HG02571 (cell line): ENCODE measurements around the gene CTNNBIP1.

Experiments
- ATAC-seq: cut with Tn5 transposase; IDR thresholded peaks from one replicate; pipeline ENCODE4 v1.9.1; 2021; ENCODE audit warnings: mild to moderate bottlenecking, moderate library complexity; ENCODE audit not compliant: unreplicated experiment

Gene CTNNBIP1

DNA sequence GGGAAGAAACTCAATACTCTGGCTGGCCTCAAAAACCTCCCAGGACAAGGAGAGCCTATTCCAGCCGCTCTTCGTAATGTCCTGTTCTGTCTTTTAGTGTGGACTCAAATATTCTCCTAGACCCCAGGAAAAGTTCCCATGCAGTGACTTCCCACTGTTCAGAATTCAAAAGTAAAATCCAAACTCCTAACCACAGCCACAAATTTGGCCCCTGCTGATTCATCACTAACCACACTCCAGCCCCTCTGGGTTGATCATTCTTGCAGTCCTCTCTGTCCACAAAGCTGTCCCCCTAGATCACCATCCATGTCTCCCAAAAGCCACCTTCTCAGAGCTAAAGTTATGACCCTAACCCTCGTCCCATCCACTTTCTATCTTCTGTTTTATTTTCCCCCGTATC lies 5.1 kb downstream of the CTNNBIP1 start:
- ATAC-seq = no peak

DNA sequence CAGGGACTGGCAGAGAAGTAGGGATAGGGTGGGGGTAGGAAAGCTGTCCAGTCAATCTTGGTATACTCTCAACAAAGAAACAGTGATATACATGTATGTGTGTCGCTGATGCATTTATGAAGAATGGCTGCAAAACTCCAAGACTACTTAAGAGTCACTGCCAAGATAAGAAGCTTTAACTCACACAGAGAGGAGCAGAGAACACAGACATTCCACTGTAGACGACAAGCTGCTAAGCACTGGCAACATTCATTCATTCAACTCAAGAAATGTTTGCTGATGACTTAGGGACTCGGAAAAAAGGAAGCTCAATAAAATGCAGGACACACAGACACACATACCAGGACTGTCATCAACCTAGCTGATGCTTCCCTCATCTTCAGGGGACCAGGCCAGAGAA lies 5.5 kb downstream of the CTNNBIP1 start:
- no peak for ATAC-seq

DNA sequence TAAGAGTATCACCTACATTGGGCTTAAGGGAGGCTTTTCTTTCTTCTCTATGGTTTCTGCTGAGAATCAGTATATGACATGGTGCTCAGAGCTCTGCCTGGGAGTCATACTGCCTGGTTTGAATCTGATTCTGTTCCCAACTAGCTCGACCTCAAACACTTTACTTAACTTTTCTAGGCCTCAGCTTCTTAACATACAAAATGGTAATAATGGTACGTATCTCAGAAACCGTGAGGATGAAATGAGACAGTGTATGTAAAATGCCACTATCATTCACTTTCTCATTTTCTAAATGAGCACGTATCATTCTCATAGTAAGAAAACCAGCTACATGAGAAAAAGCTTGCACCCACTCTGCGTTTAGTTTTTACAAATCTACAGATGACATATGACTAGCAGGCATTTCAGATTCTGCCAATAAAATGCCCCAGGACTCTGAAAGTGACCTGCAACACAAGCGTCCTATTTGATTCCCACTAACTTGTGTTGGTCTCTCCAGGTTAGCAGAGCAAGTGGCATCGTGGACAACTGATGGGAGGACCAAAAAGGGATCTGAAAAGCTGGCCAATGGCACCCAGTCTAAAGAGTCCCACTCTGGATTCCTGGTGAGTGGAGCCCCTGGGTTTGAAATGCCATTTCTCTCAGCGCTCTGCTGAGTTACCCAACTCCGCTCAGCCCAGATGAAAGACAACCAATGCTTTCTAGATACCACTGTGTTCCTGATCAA lies 6.1 kb downstream of the CTNNBIP1 start:
- no peak for ATAC-seq

DNA sequence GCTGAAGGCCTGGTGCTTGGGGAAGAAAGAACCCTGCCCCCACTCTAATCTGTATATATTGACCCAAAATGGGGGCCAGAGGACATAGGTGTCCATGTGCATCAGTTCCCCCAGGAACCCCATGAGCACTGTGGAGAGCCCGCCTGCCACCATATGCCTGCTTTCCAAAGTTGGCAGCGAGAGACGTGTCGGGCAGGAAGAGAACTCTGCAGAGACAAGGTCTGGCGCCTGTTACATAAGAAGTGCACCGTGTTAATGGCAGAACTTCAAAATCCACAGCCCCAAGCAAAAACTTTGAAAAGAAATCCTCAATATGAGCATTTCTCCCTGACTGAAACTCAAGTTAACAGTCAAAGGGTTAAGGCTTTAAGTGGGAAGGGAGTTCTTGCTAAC lies 8.0 kb downstream of the CTNNBIP1 start:
- no peak for ATAC-seq

DNA sequence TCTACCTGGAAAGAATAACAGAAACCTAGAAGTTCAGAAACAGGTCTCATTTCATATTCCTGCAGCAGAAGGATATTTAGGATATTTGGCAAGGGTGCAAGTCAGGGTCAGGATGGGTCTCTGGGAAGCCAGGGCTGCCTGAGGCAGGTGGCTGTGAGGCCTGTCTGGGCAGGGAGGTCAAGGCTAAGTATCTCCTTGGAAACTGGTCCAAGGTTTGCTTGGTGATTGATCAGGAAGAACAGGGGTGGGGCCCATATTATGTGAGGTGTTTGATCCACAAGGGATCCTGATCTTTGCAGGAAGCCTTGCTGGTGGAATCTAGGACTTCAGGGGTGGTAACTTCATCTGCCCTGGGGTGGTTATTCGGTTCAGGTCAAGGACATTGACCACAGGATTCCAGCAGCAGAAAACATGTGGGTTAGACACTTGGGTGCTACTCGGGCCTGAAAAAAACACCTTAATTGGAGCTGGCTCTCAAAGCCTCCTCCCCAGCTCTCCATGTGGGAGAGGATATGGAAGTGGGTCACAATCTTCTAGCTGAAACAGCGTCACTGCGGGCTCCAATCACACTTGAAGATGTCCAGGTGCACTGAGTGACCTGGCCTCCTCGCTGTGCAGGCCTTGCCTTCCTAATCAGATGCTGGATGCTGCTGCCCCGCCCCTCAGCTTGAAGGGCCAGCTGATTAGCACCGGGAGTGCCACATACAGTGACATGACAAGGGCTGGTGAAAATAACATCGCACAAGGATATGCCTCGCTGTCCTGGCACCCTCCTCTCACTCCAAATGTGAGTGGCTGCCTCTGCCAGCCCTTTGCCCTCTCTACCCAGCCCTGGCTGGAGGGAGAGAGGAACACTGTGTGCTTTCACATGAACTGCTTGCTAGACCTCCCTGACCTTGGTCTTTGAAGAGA lies 8.7 kb downstream of the CTNNBIP1 start:
- no peak for ATAC-seq

DNA sequence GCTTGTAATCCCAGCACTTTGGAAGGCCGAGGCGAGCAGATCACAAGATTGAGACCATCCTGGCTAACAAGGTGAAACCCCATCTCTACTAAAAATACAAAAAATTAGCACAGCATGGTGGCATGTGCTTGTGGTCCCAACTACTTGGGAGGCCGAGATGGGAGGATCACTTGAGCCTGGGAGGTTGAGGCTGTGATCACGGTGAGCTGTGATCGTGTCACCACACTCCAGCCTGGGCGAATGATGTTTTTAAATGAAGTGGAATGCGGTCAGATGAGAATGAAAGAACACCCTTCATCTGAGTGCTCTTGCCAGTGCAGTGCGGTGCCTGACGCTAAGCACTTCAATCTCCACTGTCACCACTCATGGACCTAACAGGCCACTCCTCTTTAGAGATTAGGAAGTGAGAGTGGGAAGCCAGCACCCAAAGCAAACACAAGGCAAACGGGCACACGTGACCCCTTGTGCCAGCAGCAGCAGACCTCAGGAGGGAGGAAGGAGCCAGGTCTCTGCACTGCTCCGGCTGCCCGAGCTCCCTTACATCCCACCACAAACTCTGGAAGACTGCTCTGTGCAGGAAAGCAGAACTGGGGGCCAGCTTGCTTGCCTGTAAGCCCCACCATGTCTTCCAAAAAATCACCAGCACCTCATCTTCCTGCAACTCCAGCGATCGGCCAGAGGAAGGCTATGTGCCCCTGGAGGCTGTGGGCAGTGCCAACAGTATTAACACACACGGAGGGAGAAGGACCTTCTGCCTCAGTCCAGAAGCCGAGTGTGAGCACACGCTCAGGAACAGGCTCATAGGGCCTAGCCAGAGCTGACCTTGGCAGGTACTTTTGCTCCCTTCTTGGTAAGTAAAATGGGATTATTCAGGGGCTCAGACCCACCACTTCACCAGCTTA lies 9.7 kb downstream of the CTNNBIP1 start:
- no peak for ATAC-seq

DNA sequence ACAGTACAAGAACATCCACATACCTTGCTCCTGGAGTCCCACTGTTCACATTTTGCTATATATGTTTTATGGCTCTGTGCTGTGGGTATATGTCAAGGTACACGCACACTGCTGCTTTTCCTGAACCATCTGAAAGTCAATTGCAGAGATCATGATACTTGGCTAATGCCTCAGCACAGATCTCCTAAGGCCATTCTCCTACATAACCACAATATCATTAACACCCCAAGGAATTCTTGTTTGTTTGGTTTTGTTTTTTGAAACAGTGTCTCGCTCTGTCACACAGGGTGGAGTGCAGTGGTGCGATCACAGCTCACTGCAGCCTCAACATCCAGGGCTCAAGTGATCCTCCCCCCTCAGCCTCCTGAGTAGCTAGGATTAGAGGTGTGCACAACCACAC lies 16.0 kb downstream of the CTNNBIP1 start:
- ATAC-seq = no peak

DNA sequence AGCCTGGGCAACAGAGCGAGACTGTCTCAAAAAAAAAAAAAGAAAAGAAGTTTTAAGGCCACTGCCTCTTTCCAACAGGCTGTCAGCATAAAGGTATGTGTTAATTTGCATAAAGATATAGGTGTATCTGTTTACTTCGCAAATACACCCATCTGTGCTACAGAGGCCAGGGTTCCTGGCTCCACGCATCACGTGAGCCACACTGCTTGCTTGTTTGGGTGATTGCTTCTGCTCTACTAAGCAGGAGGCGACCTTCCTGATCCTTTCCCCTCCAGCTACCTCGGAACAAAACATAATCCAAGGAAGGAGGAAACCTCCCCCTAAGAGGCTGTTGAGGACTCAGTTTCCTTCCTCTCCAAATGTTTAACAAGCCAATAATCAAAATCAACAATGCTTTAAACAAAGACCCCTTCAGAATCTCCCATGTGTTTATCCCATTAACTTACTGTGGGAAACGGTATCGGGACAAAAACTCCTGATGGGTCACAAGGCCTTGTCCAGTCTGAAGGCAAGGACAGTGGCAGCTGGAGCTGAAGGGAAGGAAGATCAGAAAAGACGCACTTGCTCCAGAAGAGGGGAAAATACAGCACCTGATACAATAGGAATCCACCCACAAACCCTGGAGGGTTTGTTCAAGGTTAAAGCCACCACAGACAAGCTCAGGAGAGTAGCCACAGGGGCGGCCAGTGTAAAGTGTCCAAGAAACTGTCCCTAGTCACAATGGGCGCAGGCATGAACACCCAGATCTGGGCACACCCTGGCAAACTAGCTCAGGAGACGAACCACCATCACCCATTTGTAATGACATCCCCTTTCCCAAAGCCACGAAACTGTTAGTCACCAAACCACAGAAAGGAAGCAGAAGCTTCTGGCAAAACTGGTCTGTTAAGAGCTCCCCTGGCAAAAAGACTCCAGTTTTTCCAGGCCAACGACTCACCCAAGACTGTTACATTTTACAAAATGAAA lies 17.2 kb downstream of the CTNNBIP1 start:
- ATAC-seq = no peak

DNA sequence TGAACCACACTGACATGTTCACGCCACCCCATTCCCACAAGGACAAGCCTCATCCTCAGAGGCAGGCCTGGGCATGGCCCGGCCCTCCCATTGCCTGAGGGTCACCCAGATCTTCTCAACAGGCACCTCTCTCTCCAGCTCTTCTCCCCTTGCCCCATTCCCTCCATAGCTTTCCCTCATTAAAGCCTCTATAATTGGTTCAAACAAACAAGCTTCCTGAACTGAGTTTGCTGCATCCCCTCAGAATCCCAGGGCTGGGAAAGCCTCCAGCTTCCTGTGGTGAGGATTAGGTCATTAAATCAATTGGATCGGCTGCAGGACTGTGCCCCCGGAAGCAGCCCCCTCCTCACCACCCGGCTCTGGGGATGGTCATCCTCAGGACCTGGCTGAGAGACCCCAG lies 18.9 kb downstream of the CTNNBIP1 start:
- no peak for ATAC-seq

DNA sequence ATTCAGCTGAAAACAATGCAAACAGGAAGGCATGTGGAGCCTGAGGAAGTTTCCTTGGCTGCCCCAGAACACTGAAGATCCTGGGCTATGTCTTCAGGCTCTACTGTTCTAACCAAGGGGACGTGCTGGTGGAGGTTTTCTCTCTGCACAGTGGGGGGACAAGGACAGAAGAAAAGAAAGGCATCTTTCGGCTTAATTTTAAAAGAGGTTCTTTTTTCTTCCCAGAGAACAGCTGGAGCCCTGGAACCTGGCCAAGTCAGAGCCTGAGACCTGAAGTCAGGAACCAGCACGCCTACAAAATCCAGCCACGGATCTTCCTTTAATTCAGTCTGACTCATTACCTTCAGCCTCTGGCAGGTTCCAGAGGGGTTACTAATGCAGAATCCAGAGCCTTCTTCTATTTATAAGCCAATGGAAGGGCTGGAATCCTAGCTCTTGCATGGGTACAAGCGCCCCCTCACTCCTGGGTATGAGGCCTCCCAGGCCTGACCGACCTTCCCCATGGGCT lies 19.8 kb downstream of the CTNNBIP1 start:
- ATAC-seq = no peak

DNA sequence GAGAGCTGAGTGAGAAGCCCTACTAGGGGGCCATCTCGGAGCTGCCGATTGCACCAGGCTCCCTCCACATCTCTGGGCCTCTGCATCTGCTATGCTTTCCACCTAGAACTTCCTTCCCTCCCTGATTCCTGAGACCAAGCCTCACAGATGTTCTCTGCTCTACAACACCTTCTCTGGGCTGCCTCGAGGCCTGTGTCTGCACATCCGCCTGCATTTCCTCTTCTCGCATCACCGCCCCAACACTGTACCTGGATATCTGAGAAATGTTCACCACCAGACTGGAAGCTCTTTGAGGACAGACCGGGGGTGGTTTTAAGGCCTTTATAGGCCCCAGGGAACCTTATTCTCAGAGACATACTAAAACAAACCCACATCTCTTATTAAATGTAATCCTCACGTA lies 20.7 kb downstream of the CTNNBIP1 start:
- no peak for ATAC-seq

DNA sequence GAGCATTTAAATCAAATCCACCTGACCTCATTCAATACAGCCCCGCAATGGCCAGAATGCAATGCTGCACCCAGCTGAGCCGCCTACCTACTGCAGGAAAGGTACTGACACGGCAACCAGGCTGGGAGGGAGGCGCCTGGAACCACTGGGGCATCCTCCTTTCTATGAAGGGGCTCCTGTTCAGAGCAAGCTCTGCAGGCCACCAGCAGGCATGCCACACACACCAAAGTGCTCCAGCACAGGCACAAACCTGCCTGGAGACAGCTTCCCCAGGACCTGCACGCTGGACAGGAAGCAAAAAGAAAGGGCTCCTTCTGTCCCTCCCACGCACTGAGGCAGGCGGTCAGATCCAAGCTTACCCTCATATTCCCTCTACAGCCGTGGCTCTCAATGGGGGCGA lies 21.2 kb downstream of the CTNNBIP1 start:
- no peak for ATAC-seq

DNA sequence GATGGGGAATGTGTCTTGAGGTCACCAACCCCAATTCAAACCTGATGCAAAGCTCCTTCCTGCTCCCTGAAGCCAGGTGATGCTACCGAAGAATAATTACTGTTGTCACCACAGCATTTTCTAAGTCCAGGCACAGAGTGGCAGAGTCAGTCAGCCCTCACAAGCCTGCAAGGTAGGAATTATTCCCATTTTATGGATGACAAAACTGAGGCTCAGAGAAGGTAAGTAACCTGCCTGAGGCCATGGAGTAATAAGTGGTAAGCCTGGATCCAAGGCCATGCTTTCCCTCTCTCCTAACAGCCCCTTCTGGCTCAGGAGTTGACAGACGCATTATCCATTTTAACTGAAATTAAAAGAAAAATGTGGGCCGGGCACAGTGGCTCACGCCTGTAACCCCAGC lies 23.0 kb downstream of the CTNNBIP1 start:
- no peak for ATAC-seq

DNA sequence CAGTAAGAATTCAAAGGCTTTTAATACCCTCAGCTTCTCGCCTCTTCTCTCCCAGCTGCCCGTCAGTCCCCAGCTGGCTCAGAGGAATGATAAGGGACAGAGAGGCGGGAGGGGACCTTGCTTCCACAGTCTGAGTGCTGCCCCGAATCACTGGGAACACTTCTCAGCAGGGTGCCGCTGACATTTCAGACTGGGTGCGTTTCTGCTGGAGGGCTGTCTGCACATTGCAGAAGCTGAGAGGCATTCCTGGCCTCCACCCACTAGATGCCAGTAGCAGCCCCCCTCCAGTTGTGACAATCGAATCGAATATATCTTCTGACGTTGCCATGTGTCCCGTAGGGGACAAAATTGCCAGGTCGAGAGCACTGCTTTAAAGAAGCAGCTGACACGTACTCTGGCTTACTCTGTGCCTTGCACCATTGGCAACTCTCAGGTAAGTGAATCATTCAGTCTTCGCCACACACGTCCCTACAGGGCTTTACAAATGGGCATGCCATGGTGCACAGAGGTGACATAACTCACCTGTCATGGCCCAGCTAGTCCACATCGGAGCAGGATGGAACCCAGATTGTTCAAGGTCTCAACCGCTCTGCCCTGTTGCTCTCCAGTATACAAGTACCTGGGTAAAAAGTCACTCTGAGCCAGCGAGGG lies 23.9 kb downstream of the CTNNBIP1 start:
- ATAC-seq = no peak

DNA sequence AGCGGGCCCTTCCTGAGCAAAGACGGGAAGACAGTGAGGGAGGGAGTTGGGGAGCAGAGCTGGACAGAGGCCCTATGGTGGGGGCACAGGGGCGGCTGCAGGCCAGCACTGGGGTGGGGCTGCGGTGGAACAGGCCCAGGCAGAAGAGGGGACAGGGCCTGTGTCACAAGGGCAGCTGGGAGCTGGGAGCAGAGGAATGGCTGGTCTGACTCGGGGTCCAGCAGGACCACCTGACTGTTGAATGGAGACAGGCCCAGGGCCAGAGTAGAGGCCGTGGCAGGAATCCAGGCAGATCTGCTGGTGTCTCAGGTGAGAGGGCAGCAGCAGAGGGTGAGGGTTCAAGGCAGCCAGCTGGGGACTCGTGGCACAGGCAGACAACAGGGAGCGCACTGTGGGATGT lies 25.3 kb downstream of the CTNNBIP1 start:
- ATAC-seq = no peak

DNA sequence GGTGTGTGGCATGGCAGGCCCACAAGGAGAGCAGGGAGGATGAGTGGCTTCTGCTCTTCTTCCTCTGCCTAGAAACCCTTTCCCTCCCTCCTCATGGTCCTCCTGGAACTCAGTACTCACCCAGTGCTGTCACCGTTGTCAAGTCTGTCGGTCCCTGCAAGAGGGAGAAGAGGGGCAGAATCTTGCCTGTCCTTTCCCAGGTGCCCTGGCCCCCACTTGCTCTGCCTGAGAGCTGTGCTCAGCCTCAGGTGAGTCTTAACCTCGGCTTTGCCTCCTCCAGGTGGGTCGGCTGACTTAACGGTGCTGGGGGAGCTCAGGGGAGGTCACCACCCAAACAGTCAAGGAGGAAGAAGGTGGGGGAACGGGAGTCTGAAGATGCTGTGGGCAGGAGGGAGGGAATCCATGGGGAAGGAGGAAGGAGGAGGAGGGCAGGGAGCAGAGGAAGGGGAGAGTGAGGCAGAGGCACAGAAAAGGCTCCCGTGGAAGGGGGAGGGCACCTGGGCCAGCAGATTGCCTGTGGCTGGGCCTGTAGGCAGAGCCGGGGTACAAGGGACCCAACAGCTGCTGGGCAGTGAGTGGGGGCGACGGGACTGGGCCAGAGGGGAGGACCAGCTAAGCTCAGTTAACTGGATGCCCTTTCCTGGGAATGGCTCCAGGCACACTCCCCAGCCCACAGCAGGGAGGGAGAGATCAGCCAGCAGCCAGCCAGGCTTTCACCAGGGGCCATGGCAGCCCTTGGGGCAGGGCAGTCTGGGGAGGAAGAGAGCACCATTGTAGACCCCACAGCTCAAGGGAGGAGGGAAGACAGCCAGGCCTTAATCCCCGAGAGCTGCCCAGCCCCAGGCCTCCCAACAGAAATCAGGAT lies 26.3 kb downstream of the CTNNBIP1 start:
- no peak for ATAC-seq

DNA sequence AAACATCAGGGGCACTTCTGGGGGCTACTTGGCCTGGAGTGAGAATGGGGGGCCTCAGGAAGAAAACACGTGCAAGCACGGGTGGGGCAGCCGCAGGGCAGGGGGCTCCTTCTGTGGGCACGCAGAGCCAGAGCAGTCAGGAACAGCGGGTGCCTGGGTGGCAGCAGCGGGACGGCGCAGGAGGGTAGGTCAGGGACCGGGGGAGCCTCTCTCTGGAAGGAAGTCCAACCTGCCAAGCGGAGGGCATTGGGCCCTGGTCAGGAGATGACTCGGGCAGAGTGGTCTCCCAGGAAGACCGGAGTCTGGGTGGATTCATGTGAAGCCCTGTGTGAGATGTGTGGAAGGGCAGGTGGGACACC lies 27.1 kb downstream of the CTNNBIP1 start:
- no peak for ATAC-seq

DNA sequence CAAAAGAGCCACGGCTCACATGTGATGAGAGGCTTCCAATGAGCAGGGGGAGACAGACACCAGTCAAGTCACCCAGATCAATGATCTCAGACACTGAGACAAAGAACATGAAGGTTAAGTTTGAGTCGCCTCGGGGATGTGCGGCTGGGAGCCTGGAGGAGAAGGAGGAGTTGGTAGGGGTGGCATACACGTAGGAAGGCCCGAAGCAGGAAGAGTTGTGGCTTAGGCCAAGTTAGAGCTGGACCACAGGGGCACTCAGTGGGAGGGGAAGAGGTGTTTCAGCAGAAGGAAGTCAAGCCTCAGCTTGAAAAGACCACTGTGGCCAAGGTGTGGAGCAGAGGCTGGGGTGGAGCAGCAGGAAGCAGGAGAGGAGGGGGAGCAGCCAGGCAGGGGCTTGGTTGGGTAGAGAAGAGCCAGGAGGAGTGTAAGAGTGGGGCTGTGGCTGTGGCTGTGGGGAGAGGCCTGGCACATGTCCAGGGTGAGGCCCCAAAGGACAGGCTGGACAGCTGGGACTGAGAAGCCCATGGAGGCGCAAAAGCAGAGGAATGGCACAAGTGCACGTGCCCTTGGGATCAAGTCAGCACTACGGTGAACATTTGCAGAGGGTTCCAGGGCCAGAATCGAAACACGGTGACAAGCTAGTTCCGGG lies 27.6 kb downstream of the CTNNBIP1 start:
- no peak for ATAC-seq
